OCI-M1 (cell line): ENCODE results near the gene KCNAB2.
A peak's percentile ranks its signal among the peaks of the same experiment; 100 is the strongest.

Source experiments
- DNase-seq: peaks from one replicate; lab custom pipeline; 2025; lab: John Stamatoyannopoulos, UW

The KCNAB2 gene

DNA sequence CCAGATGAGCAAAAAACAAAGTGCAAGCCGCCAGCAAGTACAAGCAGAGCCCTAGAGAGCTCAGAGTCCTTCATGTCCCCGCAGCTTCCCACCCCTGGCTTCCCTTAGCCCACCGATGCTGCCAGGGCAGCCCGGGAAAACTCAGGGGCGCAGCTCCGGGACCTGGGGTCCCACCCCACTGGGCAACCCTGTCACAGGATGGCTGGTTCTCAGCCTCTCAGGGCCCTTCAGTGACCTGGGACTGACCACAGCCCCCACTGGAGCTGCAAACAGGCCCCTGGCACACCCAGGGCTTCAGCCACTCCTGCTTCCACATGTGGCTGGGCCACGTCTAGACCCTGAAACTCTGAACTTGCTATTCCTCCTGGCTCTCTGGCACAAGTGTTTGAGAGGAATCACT is 84.9 kb downstream of the KCNAB2 start:
- no peak for DNase-seq

DNA sequence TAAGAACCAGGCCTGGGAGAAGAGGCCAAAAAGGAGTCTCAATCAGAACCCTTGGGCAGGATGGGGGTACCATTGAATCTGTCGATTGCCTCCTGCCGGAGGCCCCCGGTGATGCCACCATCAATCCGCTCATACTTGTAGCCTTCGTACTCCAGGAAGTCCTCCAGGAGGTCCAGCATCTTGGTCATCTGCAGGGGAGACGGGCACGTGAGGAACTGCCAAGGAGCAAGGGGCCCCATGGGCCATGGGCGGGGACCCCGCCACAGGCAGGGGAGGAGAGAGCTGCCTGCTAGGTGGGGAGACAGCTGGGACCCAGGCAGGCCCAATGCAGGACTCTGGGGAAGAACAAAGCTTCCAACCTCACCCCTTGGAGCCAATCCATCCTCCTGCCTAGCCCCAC is 85.9 kb downstream of the KCNAB2 start:
- DNase-seq = no peak

DNA sequence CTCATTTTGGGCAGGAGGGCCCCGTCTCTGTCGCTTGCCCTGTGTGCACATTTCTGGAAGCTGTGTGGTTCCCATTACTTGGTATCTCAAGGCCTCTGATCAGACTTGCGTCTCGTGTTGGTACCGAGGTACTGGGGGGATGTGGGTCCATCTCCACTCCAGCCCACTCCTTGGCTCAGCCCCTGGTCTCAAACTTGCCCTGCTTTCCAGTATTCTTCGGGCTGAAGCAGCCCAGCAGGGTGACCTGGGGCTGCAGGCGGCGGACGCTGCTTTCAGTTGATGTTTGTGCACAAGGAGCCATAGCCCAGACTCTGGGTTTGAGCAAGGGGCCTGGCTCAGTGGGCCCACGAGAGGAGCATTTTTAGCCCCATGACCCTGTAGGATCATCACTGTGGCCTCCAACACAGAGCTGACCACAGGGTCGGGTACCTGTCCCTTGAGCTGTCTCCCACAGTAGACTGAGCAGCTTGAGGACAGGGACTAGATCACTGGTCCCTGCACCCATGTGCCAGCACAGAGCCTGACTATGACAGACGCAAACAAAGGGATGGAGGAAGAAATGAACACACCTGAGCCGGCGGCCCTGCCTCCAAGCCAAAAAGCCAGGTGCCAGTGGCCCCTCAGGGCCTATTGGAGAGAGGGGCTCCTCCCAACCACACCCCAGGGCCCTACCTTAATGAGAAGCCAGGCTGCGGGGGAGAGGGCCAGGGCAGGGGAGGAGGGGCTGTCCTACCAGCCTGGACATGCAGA is 87.6 kb downstream of the KCNAB2 start:
- DNase-seq = no peak

DNA sequence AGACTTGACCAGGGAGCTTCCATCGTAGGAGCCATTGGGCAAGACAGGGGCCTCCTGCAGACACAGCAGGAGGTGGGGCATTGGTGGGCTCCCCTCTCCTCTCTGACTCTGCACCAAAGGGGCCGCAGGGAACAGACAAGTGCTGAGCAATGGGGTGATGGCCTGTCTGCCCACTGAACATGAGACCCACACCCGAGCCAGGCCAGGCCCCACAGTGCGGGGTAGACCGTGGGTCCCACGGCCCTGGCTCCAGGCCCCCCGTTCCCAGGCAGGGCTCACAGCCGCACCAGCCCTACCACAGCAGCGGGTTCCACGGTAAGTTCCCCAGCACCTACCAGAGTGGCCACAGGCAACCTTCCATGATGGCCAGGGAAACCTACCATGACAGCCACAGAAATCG is 88.5 kb downstream of the KCNAB2 start:
- no peak for DNase-seq

DNA sequence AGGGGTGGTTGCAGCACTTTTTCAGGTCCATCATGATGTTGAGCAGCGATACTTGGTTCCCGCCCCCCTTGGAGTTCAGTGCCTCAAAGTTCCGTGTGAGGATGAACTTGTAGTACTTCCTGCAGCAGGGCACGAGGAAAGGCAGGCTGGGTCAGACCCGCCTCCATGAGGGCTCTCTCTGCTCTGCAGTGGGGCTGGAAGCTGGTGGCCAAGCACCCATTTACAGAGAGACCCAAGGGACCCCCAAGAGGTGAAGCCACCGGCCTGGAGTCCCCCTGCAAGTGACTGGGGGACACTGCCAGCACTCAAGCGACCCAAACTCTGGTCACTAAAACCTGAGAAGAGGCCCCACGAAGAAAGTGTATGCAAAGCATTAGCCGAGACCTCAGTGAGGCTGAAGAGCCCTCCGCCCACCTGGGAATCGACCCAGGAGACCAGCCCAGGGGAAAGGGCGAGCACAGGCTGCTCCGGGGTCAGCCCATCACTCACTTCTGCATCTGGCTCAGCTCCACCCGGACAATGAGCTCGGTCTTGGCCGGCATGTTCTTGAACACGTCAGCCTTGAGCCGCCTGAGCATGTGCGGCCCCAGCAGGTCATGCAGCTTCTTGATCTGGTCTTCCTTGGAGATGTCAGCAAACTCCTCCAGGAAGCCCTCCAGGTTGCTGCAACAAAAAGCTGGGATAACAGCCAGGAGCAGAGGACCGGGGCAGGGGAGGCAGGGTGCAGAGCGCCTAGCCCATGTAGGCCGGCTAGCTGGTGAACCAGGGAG is 89.2 kb downstream of the KCNAB2 start:
- no peak for DNase-seq

DNA sequence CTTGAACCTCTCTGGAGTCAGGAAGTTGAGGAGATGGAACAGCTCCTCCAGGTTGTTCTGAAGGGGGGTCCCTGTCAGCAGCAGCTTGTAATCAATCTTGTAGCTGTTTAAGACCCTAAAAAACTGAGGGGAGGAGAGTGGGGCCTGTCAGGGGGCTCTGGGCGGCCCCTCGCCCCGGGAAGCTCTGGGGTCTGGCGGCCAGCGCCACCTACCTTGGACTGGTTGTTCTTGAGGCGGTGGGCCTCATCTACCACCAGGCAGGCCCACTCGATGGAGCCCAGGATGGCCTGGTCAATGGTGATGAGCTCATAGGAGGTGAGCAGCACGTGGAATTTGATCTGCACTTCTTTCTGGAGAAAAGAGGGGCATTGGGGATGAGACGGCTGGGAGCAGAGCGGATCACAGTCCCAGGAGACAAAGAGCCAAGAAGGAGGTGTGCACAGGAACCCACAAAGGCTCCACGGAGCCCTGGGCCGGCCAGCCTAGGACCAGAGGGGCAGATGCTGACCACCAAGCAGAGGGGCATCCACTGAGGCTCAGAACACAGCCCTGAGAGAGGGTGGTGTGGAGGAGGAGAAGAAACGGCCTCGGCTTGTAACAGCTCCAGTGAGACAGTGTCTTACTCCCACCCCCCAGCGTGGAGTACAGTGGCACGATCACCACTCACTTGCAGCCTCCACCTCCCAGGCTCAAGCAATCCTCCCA is 91.0 kb downstream of the KCNAB2 start:
- no peak for DNase-seq

DNA sequence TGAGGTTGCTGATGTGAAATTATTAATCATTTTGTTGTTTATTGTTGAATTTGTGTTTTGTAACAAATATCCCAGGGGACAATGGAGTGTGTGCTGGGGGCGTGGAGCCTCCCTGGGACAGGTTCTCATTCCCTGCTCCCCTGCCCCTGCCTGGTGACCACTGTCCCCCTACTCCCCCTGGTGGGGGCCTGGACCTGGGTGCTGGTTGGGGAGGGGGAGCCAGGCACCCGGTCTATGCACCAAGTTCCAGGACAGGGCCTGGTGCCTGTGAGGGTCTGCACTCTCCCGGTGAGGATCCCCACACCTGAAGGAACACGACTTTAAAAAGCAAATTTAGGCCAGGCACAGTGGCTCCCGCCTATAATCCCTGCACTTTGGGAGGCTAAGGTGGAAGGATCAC is 92.1 kb downstream of the KCNAB2 start:
- DNase-seq = no peak

DNA sequence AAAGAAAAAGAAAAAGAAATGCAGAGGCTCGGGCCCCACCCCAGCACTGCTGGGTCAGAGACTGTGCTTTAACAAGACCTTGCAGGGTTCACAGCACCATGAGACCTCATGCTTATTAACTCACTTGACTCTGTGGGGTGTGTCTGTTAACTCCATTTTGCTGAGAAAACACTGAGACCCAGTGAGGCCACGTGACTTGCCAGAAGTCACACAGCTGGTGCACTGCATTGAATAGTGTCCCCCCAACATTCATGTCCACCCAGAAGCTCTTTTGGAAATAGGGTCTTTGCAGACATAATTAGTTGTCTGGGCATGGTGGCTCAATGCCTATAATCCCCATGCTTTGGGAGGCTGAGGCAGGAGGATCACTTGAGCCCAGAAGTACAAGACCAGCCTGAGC is 94.7 kb downstream of the KCNAB2 start:
- DNase-seq = no peak

DNA sequence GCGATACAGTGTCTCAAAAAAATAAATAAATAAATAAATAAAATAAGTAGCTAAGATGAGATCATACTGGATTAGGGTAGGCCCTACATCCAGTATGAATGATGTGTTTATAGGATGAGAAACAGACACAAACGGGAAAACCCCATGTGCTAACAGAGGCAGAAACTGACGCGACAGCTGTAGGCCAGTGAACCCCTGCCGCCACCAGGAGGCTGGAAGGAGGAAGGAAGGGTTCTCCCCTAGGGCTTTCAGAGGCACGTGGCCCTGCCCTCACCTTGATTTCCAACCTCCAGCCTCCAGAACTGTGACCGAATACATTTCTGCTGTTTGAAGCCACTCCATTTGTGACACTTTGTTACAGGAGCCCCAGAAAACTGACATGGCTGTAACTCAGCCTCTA is 95.9 kb downstream of the KCNAB2 start:
- DNase-seq = no peak

DNA sequence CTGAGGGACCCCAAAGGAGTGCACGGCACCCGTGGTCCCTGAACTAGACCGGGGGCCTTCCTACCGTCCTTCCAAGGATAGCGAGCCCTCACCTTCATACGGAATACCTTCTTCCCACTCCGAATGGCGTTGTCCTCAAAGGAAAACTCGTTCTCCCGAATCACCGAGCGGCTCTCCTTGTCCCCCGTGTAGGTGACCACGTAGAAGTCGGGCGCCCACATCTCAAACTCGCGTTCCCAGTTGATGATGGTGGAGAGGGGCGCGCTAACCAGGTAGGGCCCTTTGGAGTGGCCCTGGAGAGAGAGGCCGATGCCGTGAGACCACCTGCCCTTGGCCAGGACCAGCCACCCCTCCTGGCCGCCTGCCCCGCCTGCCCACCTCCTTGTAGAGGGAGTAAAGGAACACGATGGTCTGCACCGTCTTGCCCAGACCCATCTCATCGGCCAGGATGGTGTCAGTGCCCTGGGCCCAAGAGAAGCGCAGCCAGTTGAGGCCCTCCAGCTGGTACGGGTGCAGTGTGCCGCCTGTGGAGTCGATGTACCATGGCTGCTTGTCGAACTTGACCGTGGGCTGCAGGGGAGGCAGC is 96.4 kb downstream of the KCNAB2 start:
- DNase-seq = no peak

DNA sequence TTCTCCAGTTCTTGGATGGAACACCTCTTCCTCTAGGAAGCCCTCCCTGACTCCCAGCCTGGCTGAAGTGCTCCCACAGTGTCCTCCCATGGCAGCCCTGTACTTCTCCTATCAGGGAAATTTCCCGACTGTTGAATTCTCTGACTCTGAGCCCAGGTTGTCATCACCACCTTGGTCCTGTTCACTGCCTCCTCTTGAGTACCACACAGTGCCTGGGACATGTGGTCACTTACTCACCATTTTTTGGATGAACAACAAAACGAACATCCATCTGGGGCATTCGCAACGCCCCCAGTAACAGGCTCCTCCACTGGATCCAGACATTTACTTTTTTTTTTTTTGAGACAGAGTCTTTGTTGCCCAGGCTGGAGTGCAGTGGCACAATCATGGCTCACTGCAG is 97.0 kb downstream of the KCNAB2 start:
- no peak for DNase-seq

DNA sequence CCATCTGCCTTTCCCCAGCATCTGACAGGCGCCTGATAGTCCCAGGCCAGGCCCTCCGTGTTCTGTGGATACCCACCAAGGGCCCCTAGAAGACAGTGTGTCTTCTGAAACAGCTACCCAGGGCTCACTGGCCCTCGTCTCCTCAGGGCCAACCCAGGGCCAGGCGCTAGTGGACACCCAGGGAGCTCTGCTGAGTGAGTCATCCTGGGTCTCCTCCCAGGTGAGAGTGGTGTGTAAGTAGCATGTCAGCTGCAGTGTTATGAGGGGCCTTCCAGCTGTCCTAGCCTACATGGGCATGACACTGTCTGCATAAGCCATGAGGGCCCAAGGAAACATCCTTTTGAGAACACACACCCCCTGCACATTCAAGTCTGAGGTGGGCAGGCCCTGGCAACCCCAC is 97.7 kb downstream of the KCNAB2 start:
- no peak for DNase-seq

DNA sequence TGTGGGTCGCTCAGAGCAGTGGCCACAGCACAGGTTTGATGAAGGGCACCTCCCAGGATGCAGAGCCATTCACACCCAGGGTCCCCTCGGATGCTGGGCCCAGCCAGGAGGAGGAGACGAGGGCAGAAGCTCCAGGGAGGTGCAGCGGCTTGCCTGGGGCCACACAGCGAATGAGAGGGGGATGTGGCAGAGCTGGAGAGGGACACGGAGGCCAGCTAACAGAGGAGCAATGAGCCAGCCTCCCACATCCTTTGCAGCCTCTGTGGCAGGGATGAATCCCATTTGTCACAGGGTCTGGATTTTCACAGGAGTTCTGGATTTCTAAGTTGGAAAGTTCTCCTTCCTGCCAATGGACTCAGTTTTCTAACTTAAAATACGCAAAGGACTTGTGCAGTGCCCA is 98.5 kb downstream of the KCNAB2 start:
- no peak for DNase-seq

DNA sequence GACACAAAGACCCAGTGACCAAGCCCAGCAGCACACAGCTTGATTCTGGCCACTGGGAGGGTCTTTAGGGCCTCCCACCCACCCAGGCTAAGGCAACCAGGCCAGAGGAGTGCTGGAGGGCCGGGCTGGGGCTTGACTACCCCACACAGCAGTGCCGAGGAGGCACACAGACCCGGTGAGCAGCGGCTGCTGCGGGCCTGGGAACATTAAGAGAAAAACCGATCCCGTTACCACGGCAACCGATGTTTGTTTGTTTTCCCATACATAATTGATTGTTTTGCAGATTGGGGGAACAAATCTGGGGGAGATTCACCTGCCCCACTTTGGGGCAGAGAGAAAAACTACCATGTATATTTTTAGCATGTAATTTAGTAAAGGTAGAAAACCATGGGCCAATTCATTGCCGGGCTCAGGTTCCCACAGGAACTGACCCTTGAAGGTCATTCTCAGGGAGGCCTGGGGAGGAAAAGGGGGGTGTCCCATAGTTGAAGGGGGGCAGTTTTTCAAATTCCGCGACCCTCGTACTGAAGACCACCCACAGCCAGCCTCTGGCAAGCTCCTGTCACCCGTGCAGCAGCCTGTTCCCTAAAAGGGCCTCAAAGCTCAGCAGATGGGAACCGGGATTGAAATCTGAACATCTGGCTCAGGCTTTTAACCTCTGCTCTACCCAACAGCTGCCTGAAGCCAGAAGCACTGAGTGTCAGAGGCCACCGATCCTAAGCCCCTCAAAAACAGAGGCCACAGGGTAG is 99.1 kb downstream of the KCNAB2 start:
- no peak for DNase-seq

DNA sequence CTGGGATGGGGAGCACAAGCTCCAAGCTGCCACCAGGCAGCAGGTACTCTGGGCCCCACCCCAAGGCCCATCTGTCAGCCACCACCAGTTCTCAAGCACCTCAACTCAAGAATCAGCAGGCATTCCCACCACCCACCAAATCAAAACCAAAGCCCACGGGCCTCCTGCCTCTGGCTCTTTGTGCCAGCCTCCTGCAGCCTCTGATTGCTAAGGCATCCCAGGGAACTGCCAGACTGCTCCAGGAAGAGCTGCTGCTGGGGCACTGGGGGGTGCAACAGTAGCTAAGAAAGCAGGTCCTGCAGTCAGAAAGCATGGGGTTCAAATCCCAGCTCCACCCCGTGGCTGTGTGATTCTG is 99.7 kb downstream of the KCNAB2 start:
- DNase-seq = no peak

DNA sequence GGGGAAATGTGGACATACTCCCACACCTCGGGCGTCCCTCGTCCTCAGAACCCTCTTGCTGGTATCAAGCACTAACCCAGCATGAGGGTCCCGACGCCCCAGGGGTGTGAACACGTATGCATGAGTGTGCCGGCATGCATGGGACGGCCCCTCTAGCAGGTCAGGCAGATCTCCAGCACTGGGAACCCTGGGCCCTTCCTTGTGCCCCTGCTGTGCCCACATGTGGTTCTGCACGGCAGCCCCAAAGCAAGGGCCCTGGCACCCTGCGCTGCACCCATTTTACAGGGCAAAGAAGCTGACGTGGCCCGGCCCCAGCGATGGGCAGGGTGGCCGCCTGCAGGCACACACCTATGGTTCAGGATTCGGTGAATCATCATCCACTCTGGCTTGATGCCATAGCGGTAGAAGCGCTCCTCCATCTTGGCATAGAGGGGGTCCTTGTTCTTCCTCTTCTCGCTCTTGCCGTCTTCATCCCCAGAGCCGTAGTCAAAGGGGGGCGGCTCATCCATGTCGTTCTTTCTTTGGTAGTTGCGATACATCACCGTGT is 100.2 kb downstream of the KCNAB2 start:
- DNase-seq = no peak

DNA sequence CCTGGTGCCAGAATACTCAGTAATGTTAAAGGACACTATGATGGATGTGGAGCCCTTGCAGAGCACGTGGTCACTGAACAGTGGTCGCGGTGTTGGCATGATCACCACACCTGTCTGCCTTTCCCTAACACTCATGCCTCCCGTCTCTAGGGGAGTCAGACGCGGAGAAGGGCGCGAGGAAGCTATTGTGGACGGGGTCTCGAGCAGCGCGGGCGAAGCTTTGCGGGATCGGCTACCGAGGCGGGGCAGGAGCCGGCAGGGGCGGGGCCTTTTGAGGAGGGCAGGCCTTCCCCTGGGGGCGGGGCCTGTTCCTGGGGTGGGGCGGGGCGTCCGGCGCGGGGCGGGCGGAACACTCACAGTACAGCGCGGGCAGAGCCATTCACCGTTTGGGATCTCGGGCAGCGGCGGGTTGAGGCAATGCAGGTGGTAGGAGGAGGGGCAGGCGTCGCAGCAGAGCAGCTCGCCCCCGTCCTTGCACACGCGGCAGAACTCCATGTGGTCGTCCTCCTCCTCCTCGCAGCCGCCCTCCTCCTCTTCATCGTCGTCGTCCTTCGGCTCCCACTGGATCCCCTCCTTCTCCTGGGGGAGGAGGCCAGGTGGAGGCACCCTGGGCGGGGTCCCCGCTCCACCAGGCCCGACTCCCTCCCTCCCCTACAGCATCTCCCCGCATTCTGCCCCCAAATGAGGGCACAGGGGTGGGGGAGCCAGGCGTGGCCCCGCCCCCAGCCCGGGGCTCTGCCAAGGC is 103.0 kb downstream of the KCNAB2 start:
- DNase-seq = peak; percentile 64

DNA sequence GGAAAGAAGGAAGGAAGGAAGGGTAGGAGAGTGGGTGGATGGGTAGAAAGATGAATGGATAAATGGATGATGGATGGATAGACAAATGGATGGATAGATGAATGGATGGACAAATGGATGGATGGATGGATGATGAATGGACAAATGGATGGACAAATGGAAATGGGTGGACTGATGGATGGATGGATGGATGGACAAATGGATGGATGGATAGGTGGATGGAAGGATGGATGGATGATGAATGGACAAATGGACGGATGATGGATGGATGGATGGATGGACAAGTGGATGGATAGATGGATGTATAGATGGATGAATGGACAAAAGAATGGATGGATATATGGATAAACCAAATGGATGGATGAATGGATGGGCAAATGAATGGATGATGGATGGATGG is 103.9 kb downstream of the KCNAB2 start:
- DNase-seq = no peak

DNA sequence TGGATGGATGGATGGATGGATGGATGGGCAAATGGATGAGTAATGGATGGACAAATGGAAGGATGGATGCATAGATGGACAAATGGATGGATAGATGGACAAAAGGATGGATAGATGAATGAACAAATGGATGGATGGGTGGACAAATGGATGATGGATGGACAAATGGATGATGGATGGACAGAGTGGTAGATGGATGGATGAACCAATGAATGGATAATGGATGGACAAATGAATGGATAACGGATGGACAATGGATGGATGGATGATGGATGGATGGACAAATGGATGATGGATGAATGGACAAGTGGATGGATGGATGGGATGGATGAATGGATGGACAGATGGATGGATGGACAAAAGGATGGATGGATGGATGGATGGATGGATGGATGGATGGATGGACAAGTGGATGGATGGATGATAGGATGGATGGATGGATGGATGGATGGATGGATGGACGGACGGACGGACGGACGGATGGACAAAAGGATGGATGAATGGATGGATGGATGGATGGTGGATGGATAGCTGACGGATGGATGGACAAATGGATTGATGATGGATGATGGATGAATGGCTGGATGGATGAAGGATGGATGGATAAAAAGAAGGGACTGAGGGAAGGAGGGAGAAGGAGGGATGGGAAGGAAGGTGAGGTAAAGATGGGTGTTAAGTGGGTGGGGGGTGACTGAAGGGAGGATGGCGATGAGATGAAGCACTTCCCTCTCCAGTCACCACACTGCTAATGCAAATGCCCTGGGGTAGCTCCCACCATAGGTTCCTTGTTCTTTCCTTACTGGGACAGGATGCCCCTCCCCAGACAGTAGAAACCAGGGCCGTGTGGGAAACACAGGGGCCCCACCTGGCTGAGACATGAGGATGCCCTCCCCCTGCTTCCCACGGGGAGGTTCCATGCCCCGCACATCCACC is 104.6 kb downstream of the KCNAB2 start:
- no peak for DNase-seq
